Sigmoid colon (tissue), 7 donors: ENCODE data around the gene CTSW. TPM values are rescaled to one million over a fixed set of nuclear protein-coding genes. Genes with fewer than 3 reads are reported as not detected.

Source experiments
- DNase-seq: peaks from one replicate; pipeline ENCODE4 v3.0.0-alpha.2; 2019
- H3K27ac ChIP-seq, 4 donors: fragments of 200-600 bp; sonication (generic); one replicate each; pipeline ENCODE4 v1.5.1; 2016 to 2019; ENCODE audit warnings: mild to moderate bottlenecking in 1 of 4
- H3K27me3 ChIP-seq, 3 donors: fragments of 200-600 bp; sonication (generic); one replicate each; pipeline ENCODE4 v1.5.1; 2019; ENCODE audit warnings: mild to moderate bottlenecking in 1 of 3
- H3K36me3 ChIP-seq, 4 donors: fragments of 200-600 bp; sonication (generic); one replicate each; pipeline ENCODE4 v1.5.1; 2016 to 2019
- H3K4me1 ChIP-seq, 4 donors: fragments of 200-600 bp; sonication (generic); one replicate each; pipeline ENCODE4 v1.5.1; 2017 to 2019
- H3K4me3 ChIP-seq, 4 donors: fragments of 200-600 bp; sonication (generic); one replicate each; pipeline ENCODE4 v1.5.1; 2017 to 2019; ENCODE audit warnings: mild to moderate bottlenecking in 2 of 4, moderate library complexity in 1 of 4
- H3K9me3 ChIP-seq, 4 donors: fragments of 200-600 bp in 3 of 4; sonication (generic) in 3 of 4; one replicate each; pipeline versions ENCODE4 v1.5.1 to v1.6.1; 2013 to 2019
- EP300 ChIP-seq, 4 donors: sonication (generic); formaldehyde crosslinking; IDR thresholded peaks; one replicate each; pipeline ENCODE4 v1.6.1; 2017; ENCODE audit warnings: antibody characterized with exemption in 4 of 4
- POLR2A ChIP-seq, 2 donors: fragments of 450-650 bp; IDR thresholded peaks; one replicate each; pipeline ENCODE4 v1.6.1; 2016; ENCODE audit warnings: antibody characterized with exemption in 2 of 2, mild to moderate bottlenecking in 2 of 2, moderate library complexity in 2 of 2
- POLR2AphosphoS5 ChIP-seq, 4 donors: sonication (generic); formaldehyde crosslinking; IDR thresholded peaks; one replicate each; pipeline ENCODE4 v1.6.1; 2017; ENCODE audit warnings: antibody characterized with exemption in 4 of 4
- WGBS, 2 donors: extraction: QIAGEN DNeasy Blood & Tissue Kit; methylation state at CpG; one replicate each; pipeline ENCODE4 v1.1.7; 2013; 5-methylcytosine and 5-hydroxymethylcytosine counted together
- intact Hi-C: fragments of 100-400 bp; cut with DNase I; formaldehyde crosslinking; loops from one replicate; pipeline ENCODE4 v1.15.1; 2023
- polyA plus RNA-seq, 3 donors: library from polyadenylated mRNA; stranded (reverse); fragments of 200-250 nt; gene quantifications; one replicate each; pipeline ENCODE4 v1.2.3, GENCODE V29; 2013
- total RNA-seq, 4 donors: library from RNA; depleted of rRNA; stranded (reverse); fragments of >200 nt; gene quantifications; one replicate each; pipeline ENCODE4 v1.1.0, GENCODE V29; 2016
- TF ChIP-seq, protein P1 (sequence below), 4 experiments: fragments of 450-650 bp in 3 of 4; fragments of 200-600 bp in 1 of 4; IDR thresholded peaks; one replicate each; pipeline ENCODE4 v1.5.1; 2016 to 2019; ENCODE audit warnings: antibody characterized with exemption in 4 of 4, mild to moderate bottlenecking in 3 of 4, moderate library complexity in 2 of 4
- donor health status: healthy with polysubstance abuse.
- donor health status: Bipolar disorder and iron deficiency.
- donor health status: healthy.

The CTSW gene
- total and polyA plus RNA-seq, 7 donors: 0.82 to 3.1 (median 2.3) TPM; not detected in 4

- no peaks in the 10 kb centered on the region for H3K9me3 ChIP-seq
- no peaks in the 10 kb centered on the region for H3K4me1 ChIP-seq
- no peak for TF ChIP-seq POLR2AphosphoS5 (IDR thresholded peaks at IDR 0.05)
- TF ChIP-seq, protein P1, sequence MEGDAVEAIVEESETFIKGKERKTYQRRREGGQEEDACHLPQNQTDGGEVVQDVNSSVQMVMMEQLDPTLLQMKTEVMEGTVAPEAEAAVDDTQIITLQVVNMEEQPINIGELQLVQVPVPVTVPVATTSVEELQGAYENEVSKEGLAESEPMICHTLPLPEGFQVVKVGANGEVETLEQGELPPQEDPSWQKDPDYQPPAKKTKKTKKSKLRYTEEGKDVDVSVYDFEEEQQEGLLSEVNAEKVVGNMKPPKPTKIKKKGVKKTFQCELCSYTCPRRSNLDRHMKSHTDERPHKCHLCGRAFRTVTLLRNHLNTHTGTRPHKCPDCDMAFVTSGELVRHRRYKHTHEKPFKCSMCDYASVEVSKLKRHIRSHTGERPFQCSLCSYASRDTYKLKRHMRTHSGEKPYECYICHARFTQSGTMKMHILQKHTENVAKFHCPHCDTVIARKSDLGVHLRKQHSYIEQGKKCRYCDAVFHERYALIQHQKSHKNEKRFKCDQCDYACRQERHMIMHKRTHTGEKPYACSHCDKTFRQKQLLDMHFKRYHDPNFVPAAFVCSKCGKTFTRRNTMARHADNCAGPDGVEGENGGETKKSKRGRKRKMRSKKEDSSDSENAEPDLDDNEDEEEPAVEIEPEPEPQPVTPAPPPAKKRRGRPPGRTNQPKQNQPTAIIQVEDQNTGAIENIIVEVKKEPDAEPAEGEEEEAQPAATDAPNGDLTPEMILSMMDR (IDR thresholded peaks at IDR 0.05): no peak
- H3K27me3 ChIP-seq: no peaks in the 10 kb centered on the region
- 54 to 71% methylated on average over 13 of the region's 13 CpGs for WGBS, 2 donors
- no peak overlapping the region for H3K27ac ChIP-seq
- DNase-seq: no peak
- H3K4me3 ChIP-seq: no peak overlapping the region
- no peaks in the 10 kb centered on the region for H3K36me3 ChIP-seq
- intact Hi-C loops: no loop called here
Measured at GRCh38 chr11:65931773-65932557, 52.3 kb downstream of the CTSW start.

DNA sequence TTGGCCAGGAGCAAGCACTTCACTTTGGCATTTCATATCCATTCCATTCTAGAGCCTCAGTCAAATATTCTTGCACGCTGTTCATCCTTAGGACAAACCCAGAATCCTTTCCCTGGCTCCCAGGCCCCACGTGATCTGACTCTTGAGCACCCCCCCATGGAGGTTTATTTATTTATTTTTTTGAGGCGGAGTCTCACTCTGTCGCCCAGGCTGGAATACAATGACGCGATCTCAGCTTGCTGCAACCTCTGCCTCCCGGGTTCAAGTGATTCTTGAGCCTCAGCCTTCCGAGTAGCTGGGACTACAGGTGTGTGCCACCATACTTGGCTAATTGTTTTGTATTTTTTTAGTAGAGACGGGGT is 52.9 kb downstream of the CTSW start:
- Histone ChIP-seq H3K4me3 (no peak overlapping the region), H3K4me1 (no peaks in the 10 kb centered on the region), H3K9me3 (no peaks in the 10 kb centered on the region), H3K27me3 (no peaks in the 10 kb centered on the region), H3K36me3 (no peaks in the 10 kb centered on the region), H3K27ac (no peak overlapping the region)
- 27 to 57% methylated on average over 9 of the region's 9 CpGs for WGBS, 2 donors
- intact Hi-C loops: no loop called here
- TF ChIP-seq, protein P1 (IDR thresholded peaks at IDR 0.05): no peak
- TF ChIP-seq POLR2A (IDR thresholded peaks at IDR 0.05) (no peak), EP300 (IDR thresholded peaks at IDR 0.05) (no peak), POLR2AphosphoS5 (IDR thresholded peaks at IDR 0.05) (no peak)
- no peak for DNase-seq

Other genes with a start within 250 kb of the CTSW start
- 10 to 100 TPM; 19.9 to 30.7 (median 28.2) TPM for gene SIPA1, start 241.7 kb upstream of the CTSW start, total RNA-seq
- 10 to 100 TPM; 20.3 to 53.6 (median 34.8) TPM for gene SIPA1, start 241.7 kb upstream of the CTSW start, polyA plus RNA-seq
- 10 to 100 TPM; 36.4 to 62.6 (median 46.9) TPM for gene RELA, start 216.9 kb upstream of the CTSW start, total RNA-seq
- gene RELA, start 216.9 kb upstream of the CTSW start, polyA plus RNA-seq: 10 to 100 TPM; 33.6 to 45.6 (median 37.5) TPM
- gene KAT5, start 167.6 kb upstream of the CTSW start, total RNA-seq: 10 to 100 TPM; 58.4 to 92.7 (median 74.7) TPM
- gene KAT5, start 167.6 kb upstream of the CTSW start, polyA plus RNA-seq: 10 to 100 TPM; 51.1 to 81.0 (median 53.9) TPM
- 100 to 1,000 TPM; 120 to 168 (median 146) TPM for gene RNASEH2C, start 159.0 kb upstream of the CTSW start, total RNA-seq
- 10 to 100 TPM; 45.6 to 68.1 (median 55.7) TPM for gene RNASEH2C, start 159.0 kb upstream of the CTSW start, polyA plus RNA-seq
- 10 to 100 TPM in 2 of 4 donors, 1 to 10 TPM in 2; 6.6 to 13.3 (median 10.8) TPM for gene AP5B1, start 98.9 kb upstream of the CTSW start, total RNA-seq
- 10 to 100 TPM in 1 of 3 donors, 1 to 10 TPM in 2; 6.6 to 14.6 (median 9.0) TPM for gene AP5B1, start 98.9 kb upstream of the CTSW start, polyA plus RNA-seq
- not detected for gene OVOL1, start 92.8 kb upstream of the CTSW start, total RNA-seq
- 10 to 100 TPM; 16.6 to 30.0 (median 22.7) TPM for gene OVOL1, start 92.8 kb upstream of the CTSW start, polyA plus RNA-seq
- gene SNX32, start 45.9 kb upstream of the CTSW start, total RNA-seq: 1 to 10 TPM in 1 of 4 donors, under 1 TPM in 3; 0.27 to 1.2 (median 0.63) TPM
- 1 to 10 TPM in 1 of 3 donors, under 1 TPM in 1, not detected in 1; 0.69 to 1.5 TPM for gene SNX32, start 45.9 kb upstream of the CTSW start, polyA plus RNA-seq
- 100 to 1,000 TPM; 428 to 506 (median 487) TPM for gene CFL1, start 21.7 kb upstream of the CTSW start, total RNA-seq
- 1,000 to 10,000 TPM; 1,456 to 2,165 (median 1,757) TPM for gene CFL1, start 21.7 kb upstream of the CTSW start, polyA plus RNA-seq
- 10 to 100 TPM; 42.1 to 54.2 (median 45.2) TPM for gene MUS81, start 19.4 kb upstream of the CTSW start, total RNA-seq
- 10 to 100 TPM; 33.5 to 61.8 (median 36.0) TPM for gene MUS81, start 19.4 kb upstream of the CTSW start, polyA plus RNA-seq
- 100 to 1,000 TPM in 2 of 4 donors, 10 to 100 TPM in 2; 71.7 to 120 (median 97.3) TPM for gene EFEMP2, start 7.0 kb upstream of the CTSW start, total RNA-seq
- 10 to 100 TPM in 2 of 3 donors, 1 to 10 TPM in 1; 8.6 to 24.0 (median 19.4) TPM for gene EFEMP2, start 7.0 kb upstream of the CTSW start, polyA plus RNA-seq
- 10 to 100 TPM; 37.5 to 60.7 (median 48.6) TPM for gene FIBP, start 8.6 kb downstream of the CTSW start, total RNA-seq
- gene FIBP, start 8.6 kb downstream of the CTSW start, polyA plus RNA-seq: 10 to 100 TPM; 54.4 to 66.1 (median 58.3) TPM
- 10 to 100 TPM; 57.1 to 73.6 (median 67.6) TPM for gene CCDC85B, start 10.8 kb downstream of the CTSW start, total RNA-seq
- gene CCDC85B, start 10.8 kb downstream of the CTSW start, polyA plus RNA-seq: 10 to 100 TPM in 2 of 3 donors, 1 to 10 TPM in 1; 4.2 to 31.6 (median 13.2) TPM
- gene FOSL1, start 20.6 kb downstream of the CTSW start, total RNA-seq: 10 to 100 TPM in 1 of 4 donors, 1 to 10 TPM in 1, under 1 TPM in 1, not detected in 1; 0.36 to 12.4 (median 2.8) TPM
- gene FOSL1, start 20.6 kb downstream of the CTSW start, polyA plus RNA-seq: 1 to 10 TPM; 1.6 to 3.6 (median 2.9) TPM
- 10 to 100 TPM; 22.1 to 36.3 (median 23.9) TPM for gene C11orf68, start 39.2 kb downstream of the CTSW start, total RNA-seq
- gene C11orf68, start 39.2 kb downstream of the CTSW start, polyA plus RNA-seq: 10 to 100 TPM; 23.4 to 26.1 (median 24.0) TPM
- gene DRAP1, start 39.6 kb downstream of the CTSW start, total RNA-seq: 100 to 1,000 TPM in 1 of 4 donors, 10 to 100 TPM in 3; 58.9 to 115 (median 79.2) TPM
- 10 to 100 TPM; 61.5 to 87.1 (median 77.5) TPM for gene DRAP1, start 39.6 kb downstream of the CTSW start, polyA plus RNA-seq
- under 1 TPM in 1 of 4 donors, not detected in 3; 0.49 TPM for gene TSGA10IP, start 65.6 kb downstream of the CTSW start, total RNA-seq
- not detected for gene TSGA10IP, start 65.6 kb downstream of the CTSW start, polyA plus RNA-seq
- 10 to 100 TPM; 33.8 to 38.8 (median 37.0) TPM for gene SART1, start 81.9 kb downstream of the CTSW start, total RNA-seq
- gene SART1, start 81.9 kb downstream of the CTSW start, polyA plus RNA-seq: 10 to 100 TPM; 22.2 to 50.0 (median 26.4) TPM
- gene EIF1AD, start 122.3 kb downstream of the CTSW start, total RNA-seq: 10 to 100 TPM; 19.4 to 23.9 (median 21.1) TPM
- 10 to 100 TPM; 13.8 to 26.0 (median 14.3) TPM for gene EIF1AD, start 122.3 kb downstream of the CTSW start, polyA plus RNA-seq
- 10 to 100 TPM; 40.4 to 76.4 (median 50.5) TPM for gene BANF1, start 122.7 kb downstream of the CTSW start, total RNA-seq
- 100 to 1,000 TPM; 113 to 150 (median 130) TPM for gene BANF1, start 122.7 kb downstream of the CTSW start, polyA plus RNA-seq
- gene CST6, start 132.2 kb downstream of the CTSW start, total RNA-seq: not detected
- gene CST6, start 132.2 kb downstream of the CTSW start, polyA plus RNA-seq: 1 to 10 TPM in 1 of 3 donors, under 1 TPM in 1, not detected in 1; 0.10 to 1.2 TPM
- not detected for gene CATSPER1, start 146.6 kb downstream of the CTSW start, total RNA-seq
- under 1 TPM in 1 of 3 donors, not detected in 2; 0.06 TPM for gene CATSPER1, start 146.6 kb downstream of the CTSW start, polyA plus RNA-seq
- not detected for gene GAL3ST3, start 169.3 kb downstream of the CTSW start, total RNA-seq
- under 1 TPM in 1 of 3 donors, not detected in 2; 0.04 TPM for gene GAL3ST3, start 169.3 kb downstream of the CTSW start, polyA plus RNA-seq
- 100 to 1,000 TPM in 2 of 4 donors, 10 to 100 TPM in 2; 75.5 to 122 (median 102) TPM for gene SF3B2, start 172.5 kb downstream of the CTSW start, total RNA-seq
- 100 to 1,000 TPM in 1 of 3 donors, 10 to 100 TPM in 2; 71.7 to 119 (median 91.9) TPM for gene SF3B2, start 172.5 kb downstream of the CTSW start, polyA plus RNA-seq
- gene PACS1, start 190.4 kb downstream of the CTSW start, total RNA-seq: 10 to 100 TPM; 16.3 to 75.9 (median 26.5) TPM
- 10 to 100 TPM in 1 of 3 donors, 1 to 10 TPM in 2; 2.1 to 28.0 (median 5.4) TPM for gene PACS1, start 190.4 kb downstream of the CTSW start, polyA plus RNA-seq